Body of pancreas (tissue), 4 donors: ENCODE results near the gene CIBAR2.

Experiments used
- CTCF ChIP-seq, 7 experiments: fragments of 450-650 bp in 4 of 7; fragments of 200-600 bp in 3 of 7; sonication (generic) in 3 of 7; IDR thresholded peaks; one replicate each; pipeline ENCODE4 v1.5.1; 2016 to 2019; ENCODE audit warnings: antibody characterized with exemption in 7 of 7
- POLR2A ChIP-seq, 3 donors: fragments of 450-650 bp; IDR thresholded peaks; one replicate each; pipeline ENCODE4 v1.6.1; 2016; ENCODE audit warnings: antibody characterized with exemption in 3 of 3, mild to moderate bottlenecking in 2 of 3

GRCh38 chr16:85113913-85114312 lies 1.6 kb upstream of the CIBAR2 start:
- TF ChIP-seq CTCF (IDR thresholded peaks at IDR 0.05), result no peak
- no peak for TF ChIP-seq POLR2A (IDR thresholded peaks at IDR 0.05)
